Esophagus squamous epithelium (tissue), 4 donors: ENCODE results near the gene GRHL1.

Experiments used
- POLR2A ChIP-seq, 4 donors: fragments of 450-650 bp; IDR thresholded peaks; one replicate each; pipeline ENCODE4 v1.6.1; 2017; ENCODE audit warnings: antibody characterized with exemption in 4 of 4, mild to moderate bottlenecking in 4 of 4, moderate library complexity in 3 of 4
- TF ChIP-seq, protein P1 (sequence below), 6 experiments: fragments of 450-650 bp in 4 of 6; fragments of 200-600 bp in 2 of 6; sonication (generic) in 2 of 6; IDR thresholded peaks; one replicate each; pipeline ENCODE4 v1.5.1; 2016 to 2019; ENCODE audit warnings: antibody characterized with exemption in 6 of 6, mild to moderate bottlenecking in 4 of 6, moderate library complexity in 4 of 6

DNA sequence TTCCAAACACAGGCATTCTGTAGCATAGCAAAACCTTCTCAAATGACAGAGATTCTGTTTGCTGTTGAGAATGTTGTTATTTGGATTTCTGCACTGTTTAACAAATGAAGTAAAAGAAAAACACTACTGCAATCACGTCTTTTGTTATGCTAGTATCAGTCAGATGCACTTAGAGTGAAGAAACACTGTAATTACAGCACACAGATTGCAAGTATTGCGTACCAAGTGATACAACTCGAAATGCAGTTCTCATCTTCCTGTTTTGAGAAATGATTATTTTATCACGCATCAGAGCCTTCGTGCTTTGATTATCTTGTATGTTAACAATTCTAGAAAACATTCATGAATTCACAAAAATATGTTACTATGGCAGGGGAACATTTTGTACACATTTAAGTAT lies 50.1 kb downstream of the GRHL1 start:
- TF ChIP-seq, protein P1, sequence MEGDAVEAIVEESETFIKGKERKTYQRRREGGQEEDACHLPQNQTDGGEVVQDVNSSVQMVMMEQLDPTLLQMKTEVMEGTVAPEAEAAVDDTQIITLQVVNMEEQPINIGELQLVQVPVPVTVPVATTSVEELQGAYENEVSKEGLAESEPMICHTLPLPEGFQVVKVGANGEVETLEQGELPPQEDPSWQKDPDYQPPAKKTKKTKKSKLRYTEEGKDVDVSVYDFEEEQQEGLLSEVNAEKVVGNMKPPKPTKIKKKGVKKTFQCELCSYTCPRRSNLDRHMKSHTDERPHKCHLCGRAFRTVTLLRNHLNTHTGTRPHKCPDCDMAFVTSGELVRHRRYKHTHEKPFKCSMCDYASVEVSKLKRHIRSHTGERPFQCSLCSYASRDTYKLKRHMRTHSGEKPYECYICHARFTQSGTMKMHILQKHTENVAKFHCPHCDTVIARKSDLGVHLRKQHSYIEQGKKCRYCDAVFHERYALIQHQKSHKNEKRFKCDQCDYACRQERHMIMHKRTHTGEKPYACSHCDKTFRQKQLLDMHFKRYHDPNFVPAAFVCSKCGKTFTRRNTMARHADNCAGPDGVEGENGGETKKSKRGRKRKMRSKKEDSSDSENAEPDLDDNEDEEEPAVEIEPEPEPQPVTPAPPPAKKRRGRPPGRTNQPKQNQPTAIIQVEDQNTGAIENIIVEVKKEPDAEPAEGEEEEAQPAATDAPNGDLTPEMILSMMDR (IDR thresholded peaks at IDR 0.05), result no peak
- no peak for TF ChIP-seq POLR2A (IDR thresholded peaks at IDR 0.05)
